ENCODE data around the gene PRLH. TPM values are rescaled to one million over a fixed set of nuclear protein-coding genes. Genes with fewer than 3 reads are reported as not detected.

Gene PRLH
- total RNA-seq, 4 donors from 2014 or later, result not detected

DNA sequence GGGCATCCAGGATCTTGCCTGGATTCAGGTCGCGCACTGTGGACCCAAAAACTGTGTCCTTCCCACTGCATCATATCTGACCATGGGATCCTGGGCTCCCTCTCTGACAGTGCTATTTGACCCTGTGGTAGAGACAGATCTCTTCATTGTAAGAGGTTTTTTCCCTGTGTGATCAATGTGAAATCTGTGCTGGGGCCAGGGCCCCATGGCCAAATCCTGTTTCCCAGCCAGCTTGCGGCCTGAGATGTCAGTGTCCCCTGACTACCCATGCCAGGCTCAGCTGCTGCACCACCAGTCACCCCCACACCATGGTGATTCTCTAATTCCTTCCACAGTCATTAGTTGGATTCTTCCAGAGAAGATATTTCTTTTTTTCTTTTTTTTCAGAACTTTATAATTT is 3.5 kb downstream of the PRLH start:
- WGBS, result 94% methylated on average over 3 of the region's 3 CpGs

GRCh38 chr2:237570776-237571335 is 4.5 kb downstream of the PRLH start:
- Histone ChIP-seq H3K4me1 (peaks cover 22% of the 10 kb centered on the region), H3K27me3 (no peaks in the 10 kb centered on the region), H3K27ac (no peak overlapping the region), H3K9me3 (no peaks in the 10 kb centered on the region), H3K36me3 (no peaks in the 10 kb centered on the region), H3K4me3 (no peak overlapping the region)
- TF ChIP-seq EP300 (IDR thresholded peaks at IDR 0.05) (no peak), POLR2AphosphoS5 (IDR thresholded peaks at IDR 0.05) (no peak), POLR2A (IDR thresholded peaks at IDR 0.05) (no peak)
- TF ChIP-seq, protein P1, sequence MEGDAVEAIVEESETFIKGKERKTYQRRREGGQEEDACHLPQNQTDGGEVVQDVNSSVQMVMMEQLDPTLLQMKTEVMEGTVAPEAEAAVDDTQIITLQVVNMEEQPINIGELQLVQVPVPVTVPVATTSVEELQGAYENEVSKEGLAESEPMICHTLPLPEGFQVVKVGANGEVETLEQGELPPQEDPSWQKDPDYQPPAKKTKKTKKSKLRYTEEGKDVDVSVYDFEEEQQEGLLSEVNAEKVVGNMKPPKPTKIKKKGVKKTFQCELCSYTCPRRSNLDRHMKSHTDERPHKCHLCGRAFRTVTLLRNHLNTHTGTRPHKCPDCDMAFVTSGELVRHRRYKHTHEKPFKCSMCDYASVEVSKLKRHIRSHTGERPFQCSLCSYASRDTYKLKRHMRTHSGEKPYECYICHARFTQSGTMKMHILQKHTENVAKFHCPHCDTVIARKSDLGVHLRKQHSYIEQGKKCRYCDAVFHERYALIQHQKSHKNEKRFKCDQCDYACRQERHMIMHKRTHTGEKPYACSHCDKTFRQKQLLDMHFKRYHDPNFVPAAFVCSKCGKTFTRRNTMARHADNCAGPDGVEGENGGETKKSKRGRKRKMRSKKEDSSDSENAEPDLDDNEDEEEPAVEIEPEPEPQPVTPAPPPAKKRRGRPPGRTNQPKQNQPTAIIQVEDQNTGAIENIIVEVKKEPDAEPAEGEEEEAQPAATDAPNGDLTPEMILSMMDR (IDR thresholded peaks at IDR 0.05), result no peak
- WGBS, result 87% methylated on average over 8 of the region's 9 CpGs
- no peak for DNase-seq (ENCODE audit: low spot score in 2 of 2)

More for the DNA sequence above, 3.5 kb downstream of the PRLH start:
- Histone ChIP-seq H3K9me3 (no peaks in the 10 kb centered on the region), H3K4me3 (no peak overlapping the region), H3K36me3 (no peaks in the 10 kb centered on the region), H3K27ac (no peak overlapping the region), H3K27me3 (no peaks in the 10 kb centered on the region), H3K4me1 (peaks cover 14% of the 10 kb centered on the region)
- TF ChIP-seq, protein P1 (IDR thresholded peaks at IDR 0.05), result no peak
- no peak for TF ChIP-seq EP300 (IDR thresholded peaks at IDR 0.05)
- DNase-seq (ENCODE audit: low spot score in 2 of 2), result no peak

- DNase-seq (ENCODE audit: low spot score in 2 of 2), result no peak
- H3K27ac ChIP-seq, result no peak overlapping the region
- no peaks in the 10 kb centered on the region for H3K36me3 ChIP-seq
- H3K4me3 ChIP-seq, result no peak overlapping the region
- TF ChIP-seq EP300 (IDR thresholded peaks at IDR 0.05) (no peak), POLR2AphosphoS5 (IDR thresholded peaks at IDR 0.05) (no peak), POLR2A (IDR thresholded peaks at IDR 0.05) (no peak)
- TF ChIP-seq, protein P1 (IDR thresholded peaks at IDR 0.05), result no peak
- H3K9me3 ChIP-seq, result no peaks in the 10 kb centered on the region
- no peaks in the 10 kb centered on the region for H3K27me3 ChIP-seq
- WGBS, result 76% methylated on average over 7 of the region's 7 CpGs
- peaks cover 22% of the 10 kb centered on the region for H3K4me1 ChIP-seq
Measured at GRCh38 chr2:237571551-237571950, 5.2 kb downstream of the PRLH start.

- TF ChIP-seq POLR2AphosphoS5 (IDR thresholded peaks at IDR 0.05), result peak in 1 of 3 donors; percentile 21
- no peak for TF ChIP-seq EP300 (IDR thresholded peaks at IDR 0.05)
- TF ChIP-seq, protein P1 (IDR thresholded peaks at IDR 0.05), result peak; percentile 93 to 97
- 17% methylated on average over 12 of the region's 24 CpGs for WGBS
- Histone ChIP-seq H3K4me3 (no peak overlapping the region), H3K36me3 (no peaks in the 10 kb centered on the region), H3K4me1 (peaks cover 22% of the 10 kb centered on the region), H3K9me3 (no peaks in the 10 kb centered on the region), H3K27ac (no peak overlapping the region), H3K27me3 (no peaks in the 10 kb centered on the region)
- DNase-seq (ENCODE audit: low spot score in 2 of 2), result peak; percentile 94 to 96
Measured at GRCh38 chr2:237572021-237572741, 5.8 kb downstream of the PRLH start.

DNA sequence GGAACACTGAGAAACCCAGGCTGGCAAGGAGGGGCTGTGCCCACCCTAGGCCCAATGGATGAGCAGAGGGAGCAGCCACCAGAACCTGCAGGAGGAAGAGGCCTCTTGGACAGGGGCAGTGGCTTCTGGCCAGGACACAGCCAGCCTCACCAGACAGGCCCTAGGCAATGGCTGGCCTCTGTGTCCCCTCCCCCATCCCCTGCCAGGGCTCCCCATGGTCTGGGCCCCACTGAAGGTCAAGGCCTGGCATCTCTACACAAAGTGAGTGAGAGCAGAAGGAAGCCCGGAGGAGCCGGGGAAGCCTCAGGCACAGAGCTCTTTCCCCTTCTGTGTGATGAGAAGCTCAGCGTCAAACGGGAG is 6.3 kb downstream of the PRLH start:
- no peak overlapping the region for H3K27ac ChIP-seq
- DNase-seq (ENCODE audit: low spot score in 2 of 2), result no peak
- peaks cover 22% of the 10 kb centered on the region for H3K4me1 ChIP-seq
- TF ChIP-seq EP300 (IDR thresholded peaks at IDR 0.05) (no peak), POLR2AphosphoS5 (IDR thresholded peaks at IDR 0.05) (no peak), POLR2A (IDR thresholded peaks at IDR 0.05) (no peak)
- TF ChIP-seq, protein P1 (IDR thresholded peaks at IDR 0.05), result no peak
- 88% methylated on average over 4 of the region's 4 CpGs for WGBS
- H3K9me3 ChIP-seq, result no peaks in the 10 kb centered on the region
- no peak overlapping the region for H3K4me3 ChIP-seq
- H3K27me3 ChIP-seq, result no peaks in the 10 kb centered on the region
- H3K36me3 ChIP-seq, result no peaks in the 10 kb centered on the region
